HepG2 (cell line): Measurements from ENCODE around the gene IMMT. TPM values are rescaled to one million over a fixed set of nuclear protein-coding genes. Genes with fewer than 3 reads are reported as not detected.
A peak's percentile ranks its signal among the peaks of the same experiment; 100 is the strongest.

Experiments used
- KLF6 ChIP-seq: IDR thresholded peaks from 2 replicates; pipeline ENCODE4 v1.8.0; 2016; ENCODE audit warnings: missing biosample characterization, missing genetic modification reagents
- NCOA5 ChIP-seq: sonication (generic); formaldehyde crosslinking; IDR thresholded peaks from 2 replicates; pipeline ENCODE4 v1.4.0; 2020; ENCODE audit warnings: missing genetic modification reagents
- RBAK ChIP-seq: sonication (generic); formaldehyde crosslinking; IDR thresholded peaks from 2 replicates; pipeline ENCODE4 v1.5.1; 2020; ENCODE audit warnings: mild to moderate bottlenecking, missing genetic modification reagents
- TAF15 ChIP-seq: fragments of 200-400 bp; formaldehyde crosslinking; IDR thresholded peaks from one replicate; pipeline ENCODE4 v1.6.1; 2018; ENCODE audit warnings: mild to moderate bottlenecking, low read depth, low read length; ENCODE audit not compliant: poor library complexity, severe bottlenecking
- ZC3H13 ChIP-seq: sonication (generic); formaldehyde crosslinking; IDR thresholded peaks from 2 replicates; pipeline ENCODE4 v1.8.1; 2023; ENCODE audit warnings: mild to moderate bottlenecking, missing genetic modification reagents, moderate library complexity
- ZNF280D ChIP-seq: sonication (generic); formaldehyde crosslinking; IDR thresholded peaks from 2 replicates; pipeline ENCODE4 v1.5.1; 2020; ENCODE audit warnings: mild to moderate bottlenecking, missing genetic modification reagents
- ZNF710 ChIP-seq: sonication (generic); formaldehyde crosslinking; IDR thresholded peaks from 2 replicates; pipeline ENCODE4 v1.5.0; 2020; ENCODE audit warnings: mild to moderate bottlenecking, missing genetic modification reagents, borderline replicate concordance
- ZNF790 ChIP-seq: sonication (generic); formaldehyde crosslinking; IDR thresholded peaks from 2 replicates; pipeline ENCODE4 v1.8.0; 2022; ENCODE audit warnings: missing genetic modification reagents, mild to moderate bottlenecking, borderline replicate concordance
- polyA plus RNA-seq, 8 experiments: library from polyadenylated mRNA; depleted of rRNA in 3 of 8; stranded (reverse) in 7 of 8; unstranded in 1 of 8; fragments of >200 nt; fragmentation: Illumina TruSeq in 4 of 8; extraction: Trizol in 4 of 8; gene quantifications; 2 replicates each; pipeline versions ENCODE4 v1.2.1 to v1.2.3, GENCODE V29; 2011 to 2016; ENCODE audit warnings: low read depth in 4 of 8, missing spikeins in 1 of 8, mixed read lengths in 1 of 8; ENCODE audit not compliant: insufficient read depth in 1 of 8
- total RNA-seq, 5 experiments: library from RNA; depleted of rRNA; stranded (reverse); fragments of >200 nt; fragmentation: Illumina TruSeq; extraction: Trizol; gene quantifications; 2 replicates each; pipeline ENCODE4 v1.2.3, GENCODE V29; 2016; ENCODE audit warnings: low read depth in 1 of 5
- TF ChIP-seq, protein P1 (sequence below): sonication (generic); formaldehyde crosslinking; IDR thresholded peaks from 2 replicates; pipeline ENCODE4 v1.9.0; 2021; ENCODE audit warnings: missing genetic modification reagents, borderline replicate concordance
- TF ChIP-seq, protein P2 (sequence below): sonication (generic); formaldehyde crosslinking; IDR thresholded peaks from 2 replicates; pipeline ENCODE4 v1.4.0; 2020; ENCODE audit warnings: mild to moderate bottlenecking, missing genetic modification reagents
- TF ChIP-seq, protein P3 (sequence below): sonication (generic); formaldehyde crosslinking; IDR thresholded peaks from 2 replicates; pipeline ENCODE4 v1.8.0; 2022; ENCODE audit warnings: mild to moderate bottlenecking, missing genetic modification reagents, moderate library complexity

IMMT gene
- total and polyA plus RNA-seq, 2 of the 13 experiments (the other 11 are each of a cell fraction or from before 2014, with no cell fraction given) = 63.5 to 119 TPM

GRCh38 chr2:86195055-86195807, at the start of gene IMMT (continued):
- TF ChIP-seq KLF6 (peak; percentile 92; the same call in 1 of the 2 replicates), ZNF790 (CRISPR knock-in tag) (peak; percentile 88; the same call in 1 of the 2 replicates), ZNF710 (CRISPR knock-in tag) (peak; percentile 84; the same call in 1 of the 2 replicates), ZNF280D (peak; percentile 67; the same call in 1 of the 2 replicates), NCOA5 (CRISPR knock-in tag) (no peak), TAF15 (peak; percentile 86), ZC3H13 (CRISPR knock-in tag) (no peak), RBAK (no peak)
- TF ChIP-seq, protein P1, sequence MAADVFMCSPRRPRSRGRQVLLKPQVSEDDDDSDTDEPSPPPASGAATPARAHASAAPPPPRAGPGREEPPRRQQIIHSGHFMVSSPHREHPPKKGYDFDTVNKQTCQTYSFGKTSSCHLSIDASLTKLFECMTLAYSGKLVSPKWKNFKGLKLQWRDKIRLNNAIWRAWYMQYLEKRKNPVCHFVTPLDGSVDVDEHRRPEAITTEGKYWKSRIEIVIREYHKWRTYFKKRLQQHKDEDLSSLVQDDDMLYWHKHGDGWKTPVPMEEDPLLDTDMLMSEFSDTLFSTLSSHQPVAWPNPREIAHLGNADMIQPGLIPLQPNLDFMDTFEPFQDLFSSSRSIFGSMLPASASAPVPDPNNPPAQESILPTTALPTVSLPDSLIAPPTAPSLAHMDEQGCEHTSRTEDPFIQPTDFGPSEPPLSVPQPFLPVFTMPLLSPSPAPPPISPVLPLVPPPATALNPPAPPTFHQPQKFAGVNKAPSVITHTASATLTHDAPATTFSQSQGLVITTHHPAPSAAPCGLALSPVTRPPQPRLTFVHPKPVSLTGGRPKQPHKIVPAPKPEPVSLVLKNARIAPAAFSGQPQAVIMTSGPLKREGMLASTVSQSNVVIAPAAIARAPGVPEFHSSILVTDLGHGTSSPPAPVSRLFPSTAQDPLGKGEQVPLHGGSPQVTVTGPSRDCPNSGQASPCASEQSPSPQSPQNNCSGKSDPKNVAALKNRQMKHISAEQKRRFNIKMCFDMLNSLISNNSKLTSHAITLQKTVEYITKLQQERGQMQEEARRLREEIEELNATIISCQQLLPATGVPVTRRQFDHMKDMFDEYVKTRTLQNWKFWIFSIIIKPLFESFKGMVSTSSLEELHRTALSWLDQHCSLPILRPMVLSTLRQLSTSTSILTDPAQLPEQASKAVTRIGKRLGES = peak; percentile 80; the same call in 1 of the 2 replicates
- TF ChIP-seq, protein P2, sequence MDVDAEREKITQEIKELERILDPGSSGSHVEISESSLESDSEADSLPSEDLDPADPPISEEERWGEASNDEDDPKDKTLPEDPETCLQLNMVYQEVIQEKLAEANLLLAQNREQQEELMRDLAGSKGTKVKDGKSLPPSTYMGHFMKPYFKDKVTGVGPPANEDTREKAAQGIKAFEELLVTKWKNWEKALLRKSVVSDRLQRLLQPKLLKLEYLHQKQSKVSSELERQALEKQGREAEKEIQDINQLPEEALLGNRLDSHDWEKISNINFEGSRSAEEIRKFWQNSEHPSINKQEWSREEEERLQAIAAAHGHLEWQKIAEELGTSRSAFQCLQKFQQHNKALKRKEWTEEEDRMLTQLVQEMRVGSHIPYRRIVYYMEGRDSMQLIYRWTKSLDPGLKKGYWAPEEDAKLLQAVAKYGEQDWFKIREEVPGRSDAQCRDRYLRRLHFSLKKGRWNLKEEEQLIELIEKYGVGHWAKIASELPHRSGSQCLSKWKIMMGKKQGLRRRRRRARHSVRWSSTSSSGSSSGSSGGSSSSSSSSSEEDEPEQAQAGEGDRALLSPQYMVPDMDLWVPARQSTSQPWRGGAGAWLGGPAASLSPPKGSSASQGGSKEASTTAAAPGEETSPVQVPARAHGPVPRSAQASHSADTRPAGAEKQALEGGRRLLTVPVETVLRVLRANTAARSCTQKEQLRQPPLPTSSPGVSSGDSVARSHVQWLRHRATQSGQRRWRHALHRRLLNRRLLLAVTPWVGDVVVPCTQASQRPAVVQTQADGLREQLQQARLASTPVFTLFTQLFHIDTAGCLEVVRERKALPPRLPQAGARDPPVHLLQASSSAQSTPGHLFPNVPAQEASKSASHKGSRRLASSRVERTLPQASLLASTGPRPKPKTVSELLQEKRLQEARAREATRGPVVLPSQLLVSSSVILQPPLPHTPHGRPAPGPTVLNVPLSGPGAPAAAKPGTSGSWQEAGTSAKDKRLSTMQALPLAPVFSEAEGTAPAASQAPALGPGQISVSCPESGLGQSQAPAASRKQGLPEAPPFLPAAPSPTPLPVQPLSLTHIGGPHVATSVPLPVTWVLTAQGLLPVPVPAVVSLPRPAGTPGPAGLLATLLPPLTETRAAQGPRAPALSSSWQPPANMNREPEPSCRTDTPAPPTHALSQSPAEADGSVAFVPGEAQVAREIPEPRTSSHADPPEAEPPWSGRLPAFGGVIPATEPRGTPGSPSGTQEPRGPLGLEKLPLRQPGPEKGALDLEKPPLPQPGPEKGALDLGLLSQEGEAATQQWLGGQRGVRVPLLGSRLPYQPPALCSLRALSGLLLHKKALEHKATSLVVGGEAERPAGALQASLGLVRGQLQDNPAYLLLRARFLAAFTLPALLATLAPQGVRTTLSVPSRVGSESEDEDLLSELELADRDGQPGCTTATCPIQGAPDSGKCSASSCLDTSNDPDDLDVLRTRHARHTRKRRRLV = peak; percentile 97
- TF ChIP-seq, protein P3, sequence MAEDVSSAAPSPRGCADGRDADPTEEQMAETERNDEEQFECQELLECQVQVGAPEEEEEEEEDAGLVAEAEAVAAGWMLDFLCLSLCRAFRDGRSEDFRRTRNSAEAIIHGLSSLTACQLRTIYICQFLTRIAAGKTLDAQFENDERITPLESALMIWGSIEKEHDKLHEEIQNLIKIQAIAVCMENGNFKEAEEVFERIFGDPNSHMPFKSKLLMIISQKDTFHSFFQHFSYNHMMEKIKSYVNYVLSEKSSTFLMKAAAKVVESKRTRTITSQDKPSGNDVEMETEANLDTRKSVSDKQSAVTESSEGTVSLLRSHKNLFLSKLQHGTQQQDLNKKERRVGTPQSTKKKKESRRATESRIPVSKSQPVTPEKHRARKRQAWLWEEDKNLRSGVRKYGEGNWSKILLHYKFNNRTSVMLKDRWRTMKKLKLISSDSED (CRISPR knock-in tag) = no peak
